Progenitor cell of endocrine pancreas (in vitro differentiated cells): ENCODE data around the gene REELD1. TPM values are rescaled to one million over a fixed set of nuclear protein-coding genes. Genes with fewer than 3 reads are reported as not detected.

Experiments
- DNase-seq: peaks from one replicate; pipeline ENCODE4 v3.0.0; 2021; ENCODE audit warnings: low spot score; ENCODE audit not compliant: unreplicated experiment
- H3K27ac Mint-ChIP-seq: 2 replicates; pipeline ENCODE4 v1.8.0; 2021; ENCODE audit warnings: mild to moderate bottlenecking, moderate library complexity, mixed read lengths
- H3K27me3 Mint-ChIP-seq: 2 replicates; pipeline ENCODE4 v1.8.0; 2021; ENCODE audit warnings: mixed read lengths
- H3K36me3 Mint-ChIP-seq: 2 replicates; pipeline ENCODE4 v1.8.0; 2022; ENCODE audit warnings: mixed read lengths; ENCODE audit not compliant: insufficient read depth
- H3K4me1 Mint-ChIP-seq: 2 replicates; pipeline ENCODE4 v1.8.0; 2021; ENCODE audit warnings: low read depth, mixed read lengths
- H3K4me3 Mint-ChIP-seq: 2 replicates; pipeline ENCODE4 v1.8.0; 2021; ENCODE audit warnings: low read depth, mild to moderate bottlenecking, moderate library complexity, mixed read lengths
- H3K9me3 Mint-ChIP-seq: 2 replicates; pipeline ENCODE4 v1.8.0; 2021; ENCODE audit warnings: low read depth, mixed read lengths
- total RNA-seq: library from RNA; stranded (reverse); gene quantifications from 2 replicates; pipeline ENCODE4 v1.2.1, GENCODE V29; 2021
- TF ChIP-seq, protein P1 (sequence below): fragments of 200-600 bp; sonication (generic); IDR thresholded peaks from one replicate; pipeline ENCODE4 v1.5.0; 2021; ENCODE audit warnings: antibody characterized with exemption, mild to moderate bottlenecking; ENCODE audit not compliant: unreplicated experiment

Gene REELD1
- total RNA-seq, 1 donor from 2014 or later = not detected

DNA sequence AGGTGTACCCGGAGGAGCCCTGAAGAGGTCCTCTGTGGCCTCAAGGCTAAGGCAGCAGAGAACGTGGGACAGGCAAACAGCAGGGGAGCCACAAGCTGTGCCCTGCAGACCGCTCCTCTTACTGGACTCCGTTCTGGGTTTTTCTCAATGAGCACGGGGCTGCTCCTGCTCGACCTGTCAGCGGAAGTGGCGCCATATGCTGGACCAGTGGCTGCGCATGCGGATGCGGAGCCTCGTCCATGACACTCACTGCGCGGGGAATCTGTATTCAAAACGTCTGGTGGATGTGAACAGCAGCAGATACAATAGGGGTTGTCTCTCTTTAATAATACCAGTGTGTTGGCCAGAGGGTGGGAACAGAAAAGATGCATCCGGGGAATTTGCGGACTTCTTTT is 29.5 kb downstream of the REELD1 start:
- no peak for DNase-seq
- Mint-ChIP-seq H3K27me3 (peaks cover 5% of the 10 kb centered on the region), H3K27ac (no peak overlapping the region), H3K4me1 (peaks cover 10% of the 10 kb centered on the region), H3K36me3 (no peaks in the 10 kb centered on the region), H3K9me3 (no peaks in the 10 kb centered on the region), H3K4me3 (no peak overlapping the region)
- TF ChIP-seq, protein P1, sequence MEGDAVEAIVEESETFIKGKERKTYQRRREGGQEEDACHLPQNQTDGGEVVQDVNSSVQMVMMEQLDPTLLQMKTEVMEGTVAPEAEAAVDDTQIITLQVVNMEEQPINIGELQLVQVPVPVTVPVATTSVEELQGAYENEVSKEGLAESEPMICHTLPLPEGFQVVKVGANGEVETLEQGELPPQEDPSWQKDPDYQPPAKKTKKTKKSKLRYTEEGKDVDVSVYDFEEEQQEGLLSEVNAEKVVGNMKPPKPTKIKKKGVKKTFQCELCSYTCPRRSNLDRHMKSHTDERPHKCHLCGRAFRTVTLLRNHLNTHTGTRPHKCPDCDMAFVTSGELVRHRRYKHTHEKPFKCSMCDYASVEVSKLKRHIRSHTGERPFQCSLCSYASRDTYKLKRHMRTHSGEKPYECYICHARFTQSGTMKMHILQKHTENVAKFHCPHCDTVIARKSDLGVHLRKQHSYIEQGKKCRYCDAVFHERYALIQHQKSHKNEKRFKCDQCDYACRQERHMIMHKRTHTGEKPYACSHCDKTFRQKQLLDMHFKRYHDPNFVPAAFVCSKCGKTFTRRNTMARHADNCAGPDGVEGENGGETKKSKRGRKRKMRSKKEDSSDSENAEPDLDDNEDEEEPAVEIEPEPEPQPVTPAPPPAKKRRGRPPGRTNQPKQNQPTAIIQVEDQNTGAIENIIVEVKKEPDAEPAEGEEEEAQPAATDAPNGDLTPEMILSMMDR = no peak

DNA sequence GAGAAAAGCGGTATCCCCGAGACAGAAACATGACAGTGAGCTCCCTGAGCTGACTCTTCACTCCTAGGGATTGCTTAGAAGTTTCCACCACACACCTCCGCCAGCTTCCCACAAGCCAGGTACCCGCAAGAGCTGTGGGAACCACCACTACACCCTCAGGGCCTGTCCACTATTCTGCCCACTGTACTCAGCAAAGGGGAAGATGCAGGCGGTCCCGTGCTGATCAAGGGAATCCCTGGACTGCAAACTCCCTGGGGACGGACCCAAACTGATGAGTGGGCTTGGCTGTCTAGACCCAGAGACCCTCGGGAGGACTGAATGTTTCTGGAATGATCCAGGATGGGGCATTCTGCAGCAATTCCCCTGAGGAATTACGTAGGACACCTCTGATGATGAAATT is 30.2 kb downstream of the REELD1 start:
- H3K27me3 Mint-ChIP-seq = peaks cover 5% of the 10 kb centered on the region
- no peak overlapping the region for H3K4me3 Mint-ChIP-seq
- DNase-seq = no peak
- peaks cover 10% of the 10 kb centered on the region for H3K4me1 Mint-ChIP-seq
- no peaks in the 10 kb centered on the region for H3K9me3 Mint-ChIP-seq
- H3K36me3 Mint-ChIP-seq = no peaks in the 10 kb centered on the region
- TF ChIP-seq, protein P1 = no peak
- H3K27ac Mint-ChIP-seq = no peak overlapping the region

DNA sequence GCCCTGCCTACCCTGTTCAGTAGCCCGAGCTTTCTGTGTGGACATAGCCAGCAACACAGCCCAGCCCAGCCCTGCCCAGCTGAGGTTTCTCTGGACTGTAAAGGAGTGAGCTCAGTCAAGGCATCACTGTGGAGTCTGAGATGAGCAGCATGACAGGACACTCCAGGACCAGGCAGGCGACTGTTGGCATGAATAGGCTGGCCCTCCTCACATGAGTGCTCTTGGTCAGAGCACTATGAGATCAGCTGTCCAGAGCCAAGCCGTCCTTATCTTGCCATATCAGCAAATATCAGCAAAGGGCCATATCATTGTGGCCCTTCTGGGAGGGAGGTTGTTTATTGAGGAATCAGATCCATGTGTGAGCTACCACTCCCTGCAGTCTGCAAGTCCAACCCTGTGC is 30.9 kb downstream of the REELD1 start:
- peaks cover 5% of the 10 kb centered on the region for H3K27me3 Mint-ChIP-seq
- TF ChIP-seq, protein P1 = no peak
- no peaks in the 10 kb centered on the region for H3K36me3 Mint-ChIP-seq
- H3K4me3 Mint-ChIP-seq = no peak overlapping the region
- H3K4me1 Mint-ChIP-seq = peaks cover 10% of the 10 kb centered on the region
- no peak overlapping the region for H3K27ac Mint-ChIP-seq
- DNase-seq = no peak
- no peaks in the 10 kb centered on the region for H3K9me3 Mint-ChIP-seq

DNA sequence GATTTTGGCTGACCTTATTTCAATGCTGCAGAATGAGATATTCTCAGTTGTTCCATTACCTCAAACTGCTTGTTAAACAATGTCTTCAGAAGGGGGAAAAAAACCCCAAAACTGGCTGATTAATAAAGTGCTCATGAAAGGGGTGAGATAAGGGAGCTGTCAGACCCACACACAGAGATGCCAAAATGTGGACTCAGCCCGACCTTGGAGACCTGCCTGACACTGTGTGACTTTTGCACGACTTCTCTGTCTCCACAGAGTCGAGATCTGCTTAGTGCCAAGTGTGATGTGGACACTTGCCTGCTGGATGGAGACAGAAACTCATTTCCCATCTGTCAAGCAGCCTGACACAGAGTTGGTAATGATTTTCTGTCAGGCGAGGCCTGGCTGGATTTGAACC is 31.5 kb downstream of the REELD1 start:
- peaks cover 11% of the 10 kb centered on the region for H3K4me1 Mint-ChIP-seq
- H3K27me3 Mint-ChIP-seq = peaks cover 5% of the 10 kb centered on the region
- DNase-seq = no peak
- H3K9me3 Mint-ChIP-seq = no peaks in the 10 kb centered on the region
- no peak overlapping the region for H3K27ac Mint-ChIP-seq
- no peaks in the 10 kb centered on the region for H3K36me3 Mint-ChIP-seq
- TF ChIP-seq, protein P1 = no peak
- H3K4me3 Mint-ChIP-seq = no peak overlapping the region

DNA sequence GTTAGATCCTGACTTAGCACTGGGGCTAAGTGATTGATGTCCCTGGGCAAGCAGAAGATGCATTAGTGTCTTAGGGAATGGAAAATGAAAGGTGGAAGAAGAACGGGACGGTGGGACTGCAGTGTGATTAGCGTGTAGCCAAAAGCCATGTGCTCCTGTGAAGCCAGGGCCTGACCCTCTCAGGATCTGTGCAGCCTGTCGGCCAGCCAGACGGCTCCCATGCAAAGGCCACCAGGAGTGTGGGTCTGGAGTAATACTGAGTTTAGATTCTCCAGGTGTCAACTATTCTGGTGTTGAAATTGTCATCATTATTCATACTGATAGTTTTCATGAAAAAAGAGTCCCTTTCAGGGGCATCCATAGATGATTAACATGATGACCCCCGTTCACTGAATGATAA is 32.0 kb downstream of the REELD1 start:
- TF ChIP-seq, protein P1 = no peak
- Mint-ChIP-seq H3K27ac (no peak overlapping the region), H3K9me3 (no peaks in the 10 kb centered on the region), H3K4me1 (peaks cover 11% of the 10 kb centered on the region), H3K36me3 (no peaks in the 10 kb centered on the region), H3K4me3 (no peak overlapping the region), H3K27me3 (peaks cover 5% of the 10 kb centered on the region)
- no peak for DNase-seq
